Endothelial cell (in vitro differentiated cells): ENCODE results near the gene AGBL5. TPM values are rescaled to one million over a fixed set of nuclear protein-coding genes. Genes with fewer than 3 reads are reported as not detected.

ENCODE experiments used
- DNase-seq: peaks from one replicate; pipeline ENCODE4 v3.0.0; 2021; ENCODE audit warnings: low spot score
- H3K27ac Mint-ChIP-seq: one replicate; pipeline ENCODE4 v1.8.0; 2021; ENCODE audit warnings: mixed read lengths, inconsistent platforms; ENCODE audit not compliant: unreplicated experiment
- H3K27me3 Mint-ChIP-seq: one replicate; pipeline ENCODE4 v1.8.0; 2021; ENCODE audit warnings: mild to moderate bottlenecking, moderate library complexity, mixed read lengths, inconsistent platforms; ENCODE audit not compliant: unreplicated experiment
- H3K36me3 Mint-ChIP-seq: one replicate; pipeline ENCODE4 v1.8.0; 2021; ENCODE audit warnings: mild to moderate bottlenecking, low read depth, mixed read lengths, inconsistent platforms; ENCODE audit not compliant: unreplicated experiment
- H3K4me1 Mint-ChIP-seq: one replicate; pipeline ENCODE4 v1.8.0; 2021; ENCODE audit warnings: mild to moderate bottlenecking, mixed read lengths, inconsistent platforms; ENCODE audit not compliant: unreplicated experiment
- H3K4me3 Mint-ChIP-seq: one replicate; pipeline ENCODE4 v1.8.0; 2021; ENCODE audit warnings: mild to moderate bottlenecking, mixed read lengths, inconsistent platforms; ENCODE audit not compliant: unreplicated experiment
- H3K9me3 Mint-ChIP-seq: one replicate; pipeline ENCODE4 v1.8.0; 2021; ENCODE audit warnings: mixed read lengths, inconsistent platforms; ENCODE audit not compliant: unreplicated experiment
- CTCF ChIP-seq: fragments of 200-600 bp; sonication (generic); IDR thresholded peaks from one replicate; pipeline ENCODE4 v1.5.0; 2021; ENCODE audit warnings: antibody characterized with exemption; ENCODE audit not compliant: unreplicated experiment
- total RNA-seq: library from RNA; stranded (reverse); fragmentation: NEBNext Ultra II Directional; extraction: Animal tissue kit (Norgen Biotek cat#: 25700); gene quantifications from one replicate; pipeline ENCODE4 v1.2.1, GENCODE V29; 2021; ENCODE audit not compliant: unreplicated experiment

AGBL5 gene
- total RNA-seq, 1 donor from 2014 or later, result 32.5 TPM

GRCh38 chr2:27006602-27007415 lies 44.7 kb upstream of the AGBL5 start:
- no peak overlapping the region for H3K4me3 Mint-ChIP-seq

GRCh38 chr2:27007416-27008374 lies 43.8 kb upstream of the AGBL5 start:
- Mint-ChIP-seq H3K4me3 (no peak overlapping the region), H3K36me3 (peaks cover 4% of the 10 kb centered on the region), H3K4me1 (peaks cover 13% of the 10 kb centered on the region), H3K27ac (no peak overlapping the region), H3K9me3 (peaks cover 4% of the 10 kb centered on the region), H3K27me3 (peaks cover 5% of the 10 kb centered on the region)
- no peak for TF ChIP-seq CTCF
- DNase-seq, result no peak

More at GRCh38 chr2:27006602-27007415, 44.7 kb upstream of the AGBL5 start:
- Mint-ChIP-seq H3K27me3 (peaks cover 5% of the 10 kb centered on the region), H3K4me1 (peaks cover 13% of the 10 kb centered on the region), H3K27ac (no peak overlapping the region), H3K36me3 (no peaks in the 10 kb centered on the region), H3K9me3 (no peaks in the 10 kb centered on the region)
- no peak for TF ChIP-seq CTCF
- DNase-seq, result no peak

- Mint-ChIP-seq H3K27ac (no peak overlapping the region), H3K4me1 (peaks cover 13% of the 10 kb centered on the region), H3K9me3 (peaks cover 6% of the 10 kb centered on the region), H3K36me3 (peaks cover 11% of the 10 kb centered on the region), H3K4me3 (no peak overlapping the region), H3K27me3 (peaks cover 3% of the 10 kb centered on the region)
- TF ChIP-seq CTCF, result no peak
- DNase-seq, result no peak
These were observed 42.8 kb upstream of the AGBL5 start for GRCh38 chr2:27008678-27009077.

- DNase-seq, result no peak
- H3K36me3 Mint-ChIP-seq, result peaks cover 15% of the 10 kb centered on the region
- peaks cover 3% of the 10 kb centered on the region for H3K27me3 Mint-ChIP-seq
- no peak for TF ChIP-seq CTCF
- H3K27ac Mint-ChIP-seq, result no peak overlapping the region
- no peak overlapping the region for H3K4me3 Mint-ChIP-seq
- peaks cover 13% of the 10 kb centered on the region for H3K4me1 Mint-ChIP-seq
- peaks cover 6% of the 10 kb centered on the region for H3K9me3 Mint-ChIP-seq
These were observed 42.4 kb upstream of the AGBL5 start for GRCh38 chr2:27009083-27009482.
